Measurements from ENCODE around the gene EVA1B.

The EVA1B gene

DNA sequence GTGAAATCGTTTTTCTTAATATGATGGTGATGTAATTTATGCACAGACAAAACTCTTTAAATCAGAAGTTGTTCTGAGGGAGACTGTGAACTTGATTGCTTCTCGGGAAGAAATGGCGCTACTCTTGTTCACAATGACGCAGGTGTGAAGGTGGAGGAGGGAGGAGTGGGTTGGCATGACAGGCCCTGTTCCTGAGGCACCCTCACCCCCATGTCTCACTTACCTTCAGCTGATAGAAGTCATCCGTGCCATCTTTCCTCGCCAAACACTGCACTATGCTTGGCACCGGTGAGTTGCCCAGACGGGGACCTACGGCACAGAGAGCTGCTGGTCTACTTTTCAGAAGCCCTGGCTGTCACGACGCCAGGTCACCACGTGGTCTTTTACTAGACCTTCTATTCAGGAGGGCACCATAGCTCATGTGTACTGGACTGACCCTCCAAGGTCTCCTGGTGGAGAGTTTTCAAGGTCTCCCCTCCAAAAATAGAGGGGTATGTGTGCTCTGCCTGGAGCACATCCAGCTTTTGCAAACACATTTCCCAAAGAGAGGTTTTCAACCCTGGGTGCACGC is 35.2 kb upstream of the EVA1B start:
- Histone ChIP-seq H3K9me3 (ENCODE audit: control insufficient read depth in 5 of 5, low read length in 5 of 5) (no peaks in the 10 kb centered on the region), H3K27ac (ENCODE audit: low read depth, low read length) (no peak overlapping the region), H3K27me3 (ENCODE audit: control insufficient read depth in 5 of 5, insufficient read depth in 4 of 5, low read length in 5 of 5) (no peaks in the 10 kb centered on the region), H3K4me1 (ENCODE audit: control insufficient read depth in 5 of 5, insufficient read depth in 5 of 5, low read length in 5 of 5) (peaks cover 0 to 5% (median 0%) of the 10 kb centered on the region in 5 donors), H3K9ac (ENCODE audit: low read length in 5 of 5) (no peak overlapping the region), H3K4me3 (ENCODE audit: low read depth in 1 of 5, low read length in 5 of 5) (no peak overlapping the region), H3K36me3 (ENCODE audit: control insufficient read depth in 5 of 5, insufficient read depth in 5 of 5, low read length in 5 of 5) (peaks cover 2 to 84% (median 76%) of the 10 kb centered on the region in 5 donors)

GRCh38 chr1:36355811-36356210 is 32.4 kb upstream of the EVA1B start:
- H3K9ac ChIP-seq (ENCODE audit: low read length in 5 of 5): no peak overlapping the region
- no peak overlapping the region for H3K27ac ChIP-seq (ENCODE audit: low read depth, low read length)
- H3K36me3 ChIP-seq (ENCODE audit: control insufficient read depth in 5 of 5, insufficient read depth in 5 of 5, low read length in 5 of 5): peaks cover 0 to 86% (median 78%) of the 10 kb centered on the region in 5 donors
- no peak overlapping the region for H3K4me3 ChIP-seq (ENCODE audit: low read depth in 1 of 5, low read length in 5 of 5)
- no peaks in the 10 kb centered on the region for H3K27me3 ChIP-seq (ENCODE audit: control insufficient read depth in 5 of 5, insufficient read depth in 4 of 5, low read length in 5 of 5)
- no peaks in the 10 kb centered on the region for H3K9me3 ChIP-seq (ENCODE audit: control insufficient read depth in 5 of 5, low read length in 5 of 5)
- H3K4me1 ChIP-seq (ENCODE audit: control insufficient read depth in 5 of 5, insufficient read depth in 5 of 5, low read length in 5 of 5): peaks cover 3 to 25% (median 19%) of the 10 kb centered on the region in 5 donors

DNA sequence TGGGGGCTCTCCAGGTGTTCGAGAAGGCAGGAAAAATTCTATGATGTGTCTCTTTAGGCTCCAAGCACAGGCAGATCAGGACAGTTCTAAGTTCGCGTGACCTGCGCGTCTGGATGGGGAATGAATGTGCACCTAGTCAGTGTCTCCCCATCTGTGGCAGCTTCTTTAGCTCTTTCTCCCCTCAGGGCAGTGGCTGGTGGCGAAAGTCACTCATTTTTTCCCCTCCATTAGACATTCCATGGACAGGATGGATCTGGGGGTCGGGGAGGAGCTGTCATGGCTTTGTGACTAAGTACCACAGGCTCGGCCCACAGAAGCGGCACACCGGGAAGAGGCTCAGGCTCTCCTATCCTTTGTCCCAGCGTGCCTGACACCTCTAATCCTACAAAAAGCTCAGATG is 31.0 kb upstream of the EVA1B start:
- H3K4me1 ChIP-seq (ENCODE audit: control insufficient read depth in 5 of 5, insufficient read depth in 5 of 5, low read length in 5 of 5): peaks cover 6 to 38% (median 32%) of the 10 kb centered on the region in 5 donors
- no peak overlapping the region for H3K4me3 ChIP-seq (ENCODE audit: low read depth in 1 of 5, low read length in 5 of 5)
- H3K27me3 ChIP-seq (ENCODE audit: control insufficient read depth in 5 of 5, insufficient read depth in 4 of 5, low read length in 5 of 5): no peaks in the 10 kb centered on the region
- H3K9me3 ChIP-seq (ENCODE audit: control insufficient read depth in 5 of 5, low read length in 5 of 5): no peaks in the 10 kb centered on the region
- H3K36me3 ChIP-seq (ENCODE audit: control insufficient read depth in 5 of 5, insufficient read depth in 5 of 5, low read length in 5 of 5): peaks cover 0 to 81% (median 70%) of the 10 kb centered on the region in 5 donors
- H3K9ac ChIP-seq (ENCODE audit: low read length in 5 of 5): no peak overlapping the region
- no peak overlapping the region for H3K27ac ChIP-seq (ENCODE audit: low read depth, low read length)

DNA sequence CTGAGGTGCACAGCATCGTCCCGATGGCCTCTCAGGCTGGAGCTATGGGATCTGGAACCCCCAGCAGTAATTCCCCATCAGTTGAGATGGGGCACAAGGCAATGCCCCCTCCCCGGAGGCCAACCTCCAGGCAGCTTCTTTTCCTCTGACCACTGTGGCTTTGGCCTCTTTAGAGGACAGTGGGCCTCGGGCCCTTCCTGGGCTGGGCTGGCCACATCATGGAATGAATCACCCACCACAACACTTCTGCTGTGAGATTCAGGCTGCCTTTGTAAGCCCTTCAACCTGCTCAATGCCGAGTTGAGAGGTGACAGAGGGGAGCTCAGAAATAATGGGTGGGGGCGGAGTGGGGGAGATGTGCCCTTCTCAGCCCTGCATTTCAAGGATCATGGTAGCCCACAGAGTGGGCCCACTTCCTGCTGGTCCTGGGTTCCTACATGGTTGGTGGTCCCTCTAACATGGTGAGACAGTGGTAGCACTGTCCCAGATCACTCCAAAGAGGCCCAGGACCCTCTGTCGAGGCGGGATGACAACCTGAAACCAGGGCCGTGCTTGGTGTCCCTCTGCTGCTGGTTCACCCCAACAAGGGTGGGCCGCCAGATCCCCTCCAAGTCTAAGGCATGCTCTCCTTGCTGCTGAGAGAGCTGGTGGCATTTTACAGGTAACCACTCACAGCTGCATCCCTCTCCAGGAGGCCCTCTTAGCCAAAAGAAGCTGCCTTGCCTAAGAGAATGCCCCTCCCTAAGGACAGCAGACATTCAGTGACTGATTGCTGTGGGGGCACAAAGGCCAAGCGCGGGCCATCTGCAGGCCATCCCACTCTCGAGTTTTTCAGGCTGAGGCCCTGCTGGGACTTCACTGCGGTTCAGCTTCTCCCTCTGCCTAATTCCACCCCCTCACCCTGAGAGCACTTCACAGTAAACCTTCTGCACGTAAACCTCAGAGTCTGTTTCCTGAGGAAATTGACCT is 29.7 kb upstream of the EVA1B start:
- H3K27ac ChIP-seq (ENCODE audit: low read depth, low read length): no peak overlapping the region
- H3K4me3 ChIP-seq (ENCODE audit: low read depth in 1 of 5, low read length in 5 of 5): no peak overlapping the region
- no peaks in the 10 kb centered on the region for H3K9me3 ChIP-seq (ENCODE audit: control insufficient read depth in 5 of 5, low read length in 5 of 5)
- H3K9ac ChIP-seq (ENCODE audit: low read length in 5 of 5): peak overlapping the region in 1 of 5 donors; percentile 9
- peaks cover 7 to 43% (median 36%) of the 10 kb centered on the region in 5 donors for H3K4me1 ChIP-seq (ENCODE audit: control insufficient read depth in 5 of 5, insufficient read depth in 5 of 5, low read length in 5 of 5)
- peaks cover 0 to 82% (median 68%) of the 10 kb centered on the region in 5 donors for H3K36me3 ChIP-seq (ENCODE audit: control insufficient read depth in 5 of 5, insufficient read depth in 5 of 5, low read length in 5 of 5)
- H3K27me3 ChIP-seq (ENCODE audit: control insufficient read depth in 5 of 5, insufficient read depth in 4 of 5, low read length in 5 of 5): no peaks in the 10 kb centered on the region

GRCh38 chr1:36352125-36352909 is 28.9 kb upstream of the EVA1B start:
- H3K27ac ChIP-seq (ENCODE audit: low read depth, low read length): peak overlapping the region; percentile 80
- H3K4me1 ChIP-seq (ENCODE audit: control insufficient read depth in 5 of 5, insufficient read depth in 5 of 5, low read length in 5 of 5): peaks cover 7 to 43% (median 36%) of the 10 kb centered on the region in 5 donors
- H3K36me3 ChIP-seq (ENCODE audit: control insufficient read depth in 5 of 5, insufficient read depth in 5 of 5, low read length in 5 of 5): peaks cover 0 to 80% (median 69%) of the 10 kb centered on the region in 5 donors
- H3K9me3 ChIP-seq (ENCODE audit: control insufficient read depth in 5 of 5, low read length in 5 of 5): no peaks in the 10 kb centered on the region
- peak overlapping the region in 1 of 5 donors; percentile 10 for H3K9ac ChIP-seq (ENCODE audit: low read length in 5 of 5)
- no peaks in the 10 kb centered on the region for H3K27me3 ChIP-seq (ENCODE audit: control insufficient read depth in 5 of 5, insufficient read depth in 4 of 5, low read length in 5 of 5)
- H3K4me3 ChIP-seq (ENCODE audit: low read depth in 1 of 5, low read length in 5 of 5): no peak overlapping the region

DNA sequence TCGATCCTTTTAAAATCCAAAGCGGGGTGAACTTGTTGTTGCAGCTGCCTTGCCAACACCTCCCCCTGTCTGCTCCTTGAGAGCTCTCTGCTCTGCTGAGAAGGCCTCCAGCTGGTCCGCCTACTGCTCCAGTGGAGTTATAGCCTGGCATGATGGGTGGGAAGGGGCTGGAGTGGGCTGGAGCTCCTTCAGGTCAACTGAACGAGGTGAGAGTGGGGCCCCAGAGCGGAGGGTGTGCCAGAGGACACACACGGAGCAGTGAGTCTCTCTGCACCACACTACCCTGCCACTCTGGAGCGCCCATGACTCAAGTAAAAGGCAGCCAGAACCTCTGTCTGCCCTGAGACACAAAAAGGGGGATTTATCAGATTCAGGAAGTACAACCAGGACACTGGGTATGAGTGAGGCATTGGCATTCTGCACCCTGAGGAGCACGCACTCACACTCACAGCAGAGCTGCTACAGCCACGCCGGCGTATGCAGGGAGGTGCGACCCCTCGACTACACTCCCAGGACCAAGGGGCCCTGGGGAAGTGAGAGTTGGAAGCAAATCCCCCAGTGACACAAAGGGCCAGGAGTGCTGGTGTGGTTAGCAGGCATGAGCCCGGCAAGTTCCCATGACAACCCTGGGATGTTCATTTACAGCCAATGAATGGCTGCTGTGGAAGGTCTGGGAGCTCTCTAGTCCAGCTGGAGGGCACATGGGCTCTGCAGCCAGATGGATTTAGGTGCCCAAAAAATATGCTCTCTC is 28.0 kb upstream of the EVA1B start:
- Histone ChIP-seq H3K4me1 (ENCODE audit: control insufficient read depth in 5 of 5, insufficient read depth in 5 of 5, low read length in 5 of 5) (peaks cover 7 to 43% (median 36%) of the 10 kb centered on the region in 5 donors), H3K27me3 (ENCODE audit: control insufficient read depth in 5 of 5, insufficient read depth in 4 of 5, low read length in 5 of 5) (no peaks in the 10 kb centered on the region), H3K4me3 (ENCODE audit: low read depth in 1 of 5, low read length in 5 of 5) (no peak overlapping the region), H3K27ac (ENCODE audit: low read depth, low read length) (peak overlapping the region; percentile 80), H3K9me3 (ENCODE audit: control insufficient read depth in 5 of 5, low read length in 5 of 5) (no peaks in the 10 kb centered on the region), H3K36me3 (ENCODE audit: control insufficient read depth in 5 of 5, insufficient read depth in 5 of 5, low read length in 5 of 5) (peaks cover 0 to 83% (median 70%) of the 10 kb centered on the region in 5 donors), H3K9ac (ENCODE audit: low read length in 5 of 5) (peak overlapping the region in 2 of 5 donors; percentile 12 to 26)

GRCh38 chr1:36350659-36351226 is 27.3 kb upstream of the EVA1B start:
- no peaks in the 10 kb centered on the region for H3K9me3 ChIP-seq (ENCODE audit: control insufficient read depth in 5 of 5, low read length in 5 of 5)
- peak overlapping the region in 4 of 5 donors; percentile 2 to 48 (median 12) for H3K9ac ChIP-seq (ENCODE audit: low read length in 5 of 5)
- no peaks in the 10 kb centered on the region for H3K27me3 ChIP-seq (ENCODE audit: control insufficient read depth in 5 of 5, insufficient read depth in 4 of 5, low read length in 5 of 5)
- H3K4me1 ChIP-seq (ENCODE audit: control insufficient read depth in 5 of 5, insufficient read depth in 5 of 5, low read length in 5 of 5): peaks cover 7 to 43% (median 36%) of the 10 kb centered on the region in 5 donors
- no peak overlapping the region for H3K4me3 ChIP-seq (ENCODE audit: low read depth in 1 of 5, low read length in 5 of 5)
- H3K27ac ChIP-seq (ENCODE audit: low read depth, low read length): peak overlapping the region; percentile 80
- peaks cover 0 to 83% (median 71%) of the 10 kb centered on the region in 5 donors for H3K36me3 ChIP-seq (ENCODE audit: control insufficient read depth in 5 of 5, insufficient read depth in 5 of 5, low read length in 5 of 5)

GRCh38 chr1:36349839-36350238 is 26.4 kb upstream of the EVA1B start:
- Histone ChIP-seq H3K27ac (ENCODE audit: low read depth, low read length) (peak overlapping the region; percentile 80), H3K4me3 (ENCODE audit: low read depth in 1 of 5, low read length in 5 of 5) (no peak overlapping the region), H3K36me3 (ENCODE audit: control insufficient read depth in 5 of 5, insufficient read depth in 5 of 5, low read length in 5 of 5) (peaks cover 0 to 83% (median 73%) of the 10 kb centered on the region in 5 donors), H3K27me3 (ENCODE audit: control insufficient read depth in 5 of 5, insufficient read depth in 4 of 5, low read length in 5 of 5) (no peaks in the 10 kb centered on the region), H3K4me1 (ENCODE audit: control insufficient read depth in 5 of 5, insufficient read depth in 5 of 5, low read length in 5 of 5) (peaks cover 7 to 43% (median 36%) of the 10 kb centered on the region in 5 donors), H3K9ac (ENCODE audit: low read length in 5 of 5) (peak overlapping the region in 4 of 5 donors; percentile 2 to 55 (median 33)), H3K9me3 (ENCODE audit: control insufficient read depth in 5 of 5, low read length in 5 of 5) (no peaks in the 10 kb centered on the region)

DNA sequence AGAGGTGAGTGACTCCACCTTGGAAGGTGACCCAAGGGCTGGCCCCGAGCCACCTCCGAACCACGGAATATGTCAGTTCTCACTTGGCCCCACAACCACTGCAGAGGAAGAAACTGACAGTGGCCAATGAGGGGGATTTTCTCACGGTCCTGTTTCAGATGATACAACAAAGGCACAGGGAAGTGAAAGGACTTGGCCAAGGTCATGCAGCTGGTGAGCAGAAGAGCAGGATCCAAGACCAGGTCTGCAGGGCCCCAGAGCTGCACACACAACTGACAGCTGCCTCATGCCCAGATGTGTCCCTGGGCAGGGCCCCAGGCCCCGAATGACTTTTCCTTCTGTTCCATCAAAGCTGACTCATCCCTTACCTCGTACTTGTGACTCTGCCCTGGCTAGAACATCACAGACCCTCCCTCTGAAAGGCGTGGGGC is 25.8 kb upstream of the EVA1B start:
- peak overlapping the region; percentile 2 to 55 (median 41) for H3K9ac ChIP-seq (ENCODE audit: low read length in 5 of 5)
- no peaks in the 10 kb centered on the region for H3K27me3 ChIP-seq (ENCODE audit: control insufficient read depth in 5 of 5, insufficient read depth in 4 of 5, low read length in 5 of 5)
- peaks cover 0 to 81% (median 73%) of the 10 kb centered on the region in 5 donors for H3K36me3 ChIP-seq (ENCODE audit: control insufficient read depth in 5 of 5, insufficient read depth in 5 of 5, low read length in 5 of 5)
- H3K9me3 ChIP-seq (ENCODE audit: control insufficient read depth in 5 of 5, low read length in 5 of 5): no peaks in the 10 kb centered on the region
- peak overlapping the region; percentile 80 for H3K27ac ChIP-seq (ENCODE audit: low read depth, low read length)
- peaks cover 7 to 43% (median 38%) of the 10 kb centered on the region in 5 donors for H3K4me1 ChIP-seq (ENCODE audit: control insufficient read depth in 5 of 5, insufficient read depth in 5 of 5, low read length in 5 of 5)
- H3K4me3 ChIP-seq (ENCODE audit: low read depth in 1 of 5, low read length in 5 of 5): no peak overlapping the region

Data from subcutaneous abdominal adipose tissue (tissue), 5 donors.